ENCODE measurements around the gene ST3GAL2.
A peak's percentile ranks its signal among the peaks of the same experiment; 100 is the strongest.

ST3GAL2 gene

GRCh38 chr16:70438969-70439862 lies at the start of gene ST3GAL2:
ST3GAL2 (minus strand) TSS chr16:70439100; CDS start chr16:70398530, 40,570 bp downstream.
- DNase-seq (ENCODE audit: low read depth in 1 of 2, low spot score in 1 of 2): peak; percentile 87 to 88

- no peak for DNase-seq (ENCODE audit: low read depth in 1 of 2, low spot score in 1 of 2)
Measured at GRCh38 chr16:70484867-70485266, 46.0 kb upstream of the ST3GAL2 start.

- DNase-seq (ENCODE audit: low read depth in 1 of 2, low spot score in 1 of 2): no peak
Measured at GRCh38 chr16:70483426-70483825, 44.5 kb upstream of the ST3GAL2 start.

GRCh38 chr16:70482624-70483023 lies 43.7 kb upstream of the ST3GAL2 start:
- no peak for DNase-seq (ENCODE audit: low read depth in 1 of 2, low spot score in 1 of 2)

GRCh38 chr16:70481929-70482536 lies 43.1 kb upstream of the ST3GAL2 start:
- DNase-seq (ENCODE audit: low read depth in 1 of 2, low spot score in 1 of 2): no peak

- no peak for DNase-seq (ENCODE audit: low read depth in 1 of 2, low spot score in 1 of 2)
Measured at GRCh38 chr16:70480127-70481105, 41.5 kb upstream of the ST3GAL2 start.

- no peak for DNase-seq (ENCODE audit: low read depth in 1 of 2, low spot score in 1 of 2)
Measured at GRCh38 chr16:70478912-70479341, 40.0 kb upstream of the ST3GAL2 start.

GRCh38 chr16:70478169-70478568 lies 39.3 kb upstream of the ST3GAL2 start:
- no peak for DNase-seq (ENCODE audit: low read depth in 1 of 2, low spot score in 1 of 2)

- no peak for DNase-seq (ENCODE audit: low read depth in 1 of 2, low spot score in 1 of 2)
Measured at GRCh38 chr16:70476272-70477020, 37.5 kb upstream of the ST3GAL2 start.

GRCh38 chr16:70475054-70475871 lies 36.4 kb upstream of the ST3GAL2 start:
- DNase-seq (ENCODE audit: low read depth in 1 of 2, low spot score in 1 of 2): no peak

- DNase-seq (ENCODE audit: low read depth in 1 of 2, low spot score in 1 of 2): no peak
Measured at GRCh38 chr16:70474320-70475053, 35.6 kb upstream of the ST3GAL2 start.

GRCh38 chr16:70473446-70474319 lies 34.8 kb upstream of the ST3GAL2 start:
- DNase-seq (ENCODE audit: low read depth in 1 of 2, low spot score in 1 of 2): no peak

GRCh38 chr16:70472786-70473433 lies 34.0 kb upstream of the ST3GAL2 start:
- DNase-seq (ENCODE audit: low read depth in 1 of 2, low spot score in 1 of 2): no peak

- DNase-seq (ENCODE audit: low read depth in 1 of 2, low spot score in 1 of 2): no peak
Measured at GRCh38 chr16:70470927-70471341, 32.0 kb upstream of the ST3GAL2 start.

- DNase-seq (ENCODE audit: low read depth in 1 of 2, low spot score in 1 of 2): no peak
Measured at GRCh38 chr16:70470141-70470926, 31.4 kb upstream of the ST3GAL2 start.

GRCh38 chr16:70468776-70469525 lies 30.1 kb upstream of the ST3GAL2 start:
- DNase-seq (ENCODE audit: low read depth in 1 of 2, low spot score in 1 of 2): no peak
